AG04450 (cell line): Measurements from ENCODE around the gene ZNF789. TPM values are rescaled to one million over a fixed set of nuclear protein-coding genes. Genes with fewer than 3 reads are reported as not detected.

Source experiments
- CTCF ChIA-PET: fragments of 300-600, 350-600 bp; formaldehyde crosslinking; extraction: SDS; loops from one replicate; lab custom pipeline; 2022; ENCODE audit warnings: antibody characterized with exemption, inconsistent platforms; lab: Charles Lee
- POLR2A ChIA-PET: fragments of 350-600 bp; formaldehyde crosslinking; extraction: SDS; loops from one replicate; lab custom pipeline; 2021; ENCODE audit warnings: antibody characterized with exemption, inconsistent platforms; lab: Yijun Ruan, JAX
- DNase-seq: peaks from one replicate; pipeline ENCODE4 v3.0.0-alpha.2; 2011; ENCODE audit warnings: low read depth, low spot score
- H3K27ac ChIP-seq: one replicate; pipeline ENCODE4 v1.5.1; 2012; ENCODE audit warnings: low read depth, low read length, control low read depth
- H3K27me3 ChIP-seq: one replicate; pipeline ENCODE4 v1.6.0; 2012; ENCODE audit warnings: low read length; ENCODE audit not compliant: control insufficient read depth, insufficient read depth
- H3K4me3 ChIP-seq: 2 replicates; pipeline ENCODE4 v1.5.1; 2011; ENCODE audit warnings: mild to moderate bottlenecking, low read depth, low read length, control low read depth
- H3K9me3 ChIP-seq: 2 replicates; pipeline ENCODE4 v1.5.1; 2012; ENCODE audit warnings: low read length; ENCODE audit not compliant: control insufficient read depth, insufficient read depth
- polyA plus RNA-seq: library from polyadenylated mRNA; depleted of rRNA; stranded (reverse); fragments of >200 nt; gene quantifications from 2 replicates; pipeline ENCODE4 v1.2.3, GENCODE V29; 2011
- TF ChIP-seq, protein P1 (sequence below): IDR thresholded peaks from 2 replicates; pipeline ENCODE4 v1.5.1; 2011; ENCODE audit warnings: low read depth, low read length, control low read depth, inconsistent platforms

The ZNF789 gene
- polyA plus RNA-seq, 1 experiment, result 8.3 TPM

DNA sequence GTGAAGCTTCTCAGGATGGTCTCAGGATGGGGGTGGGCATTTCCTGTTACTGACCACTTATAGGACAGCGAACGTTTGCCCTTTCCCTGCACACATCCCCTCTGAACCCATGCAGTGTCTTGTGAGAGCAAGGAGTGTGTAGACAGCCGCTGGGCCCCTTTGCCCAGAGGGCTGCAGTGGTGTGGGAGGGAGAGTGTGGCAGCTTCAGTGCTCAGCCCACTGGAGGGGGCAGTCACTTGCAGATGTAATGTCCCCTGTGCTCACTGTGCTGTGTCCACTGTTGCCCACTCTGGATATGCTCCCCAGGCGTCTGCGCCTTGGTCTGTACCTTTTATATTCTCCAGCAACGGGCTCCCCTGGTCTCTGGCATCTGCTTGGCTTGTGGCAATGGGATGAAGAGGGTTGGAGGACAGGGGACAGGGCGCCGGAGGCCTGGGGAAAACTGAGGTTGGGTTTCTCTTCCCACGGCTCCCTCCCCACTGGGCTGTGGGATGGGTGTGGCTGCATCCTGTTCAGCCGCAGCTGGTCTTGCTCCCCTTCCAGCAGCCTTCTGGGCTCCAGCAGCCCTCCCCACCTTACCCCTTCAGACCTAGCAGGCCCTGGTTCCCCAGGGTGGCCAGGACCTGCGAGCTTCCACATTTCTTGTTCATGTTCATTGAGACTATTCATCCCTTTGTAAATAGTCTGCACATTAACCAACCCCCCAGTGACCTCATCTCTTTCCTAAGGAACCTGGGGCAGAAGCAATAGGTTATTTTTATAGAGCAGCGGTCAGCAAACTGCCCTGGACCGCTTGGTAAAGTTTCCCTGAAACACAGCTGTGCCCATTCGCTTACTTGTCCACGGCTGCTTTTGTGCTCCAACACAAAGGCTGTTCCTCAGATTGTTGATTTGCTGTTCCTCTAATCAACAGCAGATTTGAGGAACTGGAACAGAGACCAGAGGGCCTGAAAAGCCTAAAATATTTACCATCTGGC, 6.1 kb downstream of the ZNF789 start:
- ChIA-PET POLR2A (no interaction called here), CTCF (no interaction called here)
- TF ChIP-seq, protein P1, sequence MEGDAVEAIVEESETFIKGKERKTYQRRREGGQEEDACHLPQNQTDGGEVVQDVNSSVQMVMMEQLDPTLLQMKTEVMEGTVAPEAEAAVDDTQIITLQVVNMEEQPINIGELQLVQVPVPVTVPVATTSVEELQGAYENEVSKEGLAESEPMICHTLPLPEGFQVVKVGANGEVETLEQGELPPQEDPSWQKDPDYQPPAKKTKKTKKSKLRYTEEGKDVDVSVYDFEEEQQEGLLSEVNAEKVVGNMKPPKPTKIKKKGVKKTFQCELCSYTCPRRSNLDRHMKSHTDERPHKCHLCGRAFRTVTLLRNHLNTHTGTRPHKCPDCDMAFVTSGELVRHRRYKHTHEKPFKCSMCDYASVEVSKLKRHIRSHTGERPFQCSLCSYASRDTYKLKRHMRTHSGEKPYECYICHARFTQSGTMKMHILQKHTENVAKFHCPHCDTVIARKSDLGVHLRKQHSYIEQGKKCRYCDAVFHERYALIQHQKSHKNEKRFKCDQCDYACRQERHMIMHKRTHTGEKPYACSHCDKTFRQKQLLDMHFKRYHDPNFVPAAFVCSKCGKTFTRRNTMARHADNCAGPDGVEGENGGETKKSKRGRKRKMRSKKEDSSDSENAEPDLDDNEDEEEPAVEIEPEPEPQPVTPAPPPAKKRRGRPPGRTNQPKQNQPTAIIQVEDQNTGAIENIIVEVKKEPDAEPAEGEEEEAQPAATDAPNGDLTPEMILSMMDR, result no peak
- DNase-seq, result no peak
- H3K27me3 ChIP-seq, result no peaks in the 10 kb centered on the region
- no peak overlapping the region for H3K4me3 ChIP-seq
- no peak overlapping the region for H3K27ac ChIP-seq
- no peaks in the 10 kb centered on the region for H3K9me3 ChIP-seq

DNA sequence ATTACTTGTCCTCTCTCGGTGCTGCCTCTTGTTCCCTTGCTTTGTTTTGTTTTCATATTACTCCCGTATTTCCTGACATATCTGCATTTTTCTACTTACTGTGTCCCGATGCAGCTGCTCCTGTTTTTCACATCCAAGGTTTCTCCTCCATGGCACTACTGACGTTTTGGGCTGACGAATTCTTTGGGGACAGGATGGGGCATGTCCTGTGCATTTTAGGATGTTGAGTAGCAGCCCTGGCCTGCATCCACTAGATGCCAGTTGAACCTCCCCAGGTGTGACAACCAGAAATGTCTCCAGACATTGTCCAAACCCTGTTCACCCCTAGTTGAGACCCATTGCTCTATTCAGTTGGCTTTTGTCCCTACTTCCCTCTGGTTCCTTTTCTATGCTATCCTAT, 12.4 kb downstream of the ZNF789 start:
- POLR2A ChIA-PET, result no interaction called here
- no peak for DNase-seq
- Histone ChIP-seq H3K27me3 (no peaks in the 10 kb centered on the region), H3K4me3 (no peak overlapping the region), H3K9me3 (no peaks in the 10 kb centered on the region; the same call in 1 of the 2 replicates), H3K27ac (no peak overlapping the region)
- TF ChIP-seq, protein P1, result no peak
- CTCF ChIA-PET, result no interaction called here

DNA sequence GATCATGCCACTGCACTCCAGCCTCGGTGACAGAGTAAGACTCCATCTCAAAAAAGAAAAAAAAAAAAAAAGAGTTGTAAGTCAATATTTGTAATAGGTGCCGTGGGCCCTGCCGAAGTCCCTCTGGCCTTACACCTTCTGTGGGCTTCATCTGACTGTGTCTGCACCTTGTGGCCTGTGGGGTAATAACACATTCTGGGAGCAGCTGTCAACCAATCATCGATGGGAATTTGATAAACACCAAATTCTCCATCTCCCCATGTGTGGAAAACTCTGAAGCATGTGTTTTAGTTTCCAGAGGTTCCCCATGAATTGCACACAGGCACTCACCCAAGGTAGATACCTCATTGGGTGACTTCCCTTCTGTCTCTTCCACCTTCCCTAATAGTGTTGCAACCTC, 16.5 kb downstream of the ZNF789 start:
- no peak overlapping the region for H3K27ac ChIP-seq
- H3K4me3 ChIP-seq, result no peak overlapping the region
- ChIA-PET CTCF (no interaction called here), POLR2A (no interaction called here)
- no peak for DNase-seq
- TF ChIP-seq, protein P1, result no peak
- peaks cover 22% of the 10 kb centered on the region for H3K9me3 ChIP-seq
- H3K27me3 ChIP-seq, result no peaks in the 10 kb centered on the region

DNA sequence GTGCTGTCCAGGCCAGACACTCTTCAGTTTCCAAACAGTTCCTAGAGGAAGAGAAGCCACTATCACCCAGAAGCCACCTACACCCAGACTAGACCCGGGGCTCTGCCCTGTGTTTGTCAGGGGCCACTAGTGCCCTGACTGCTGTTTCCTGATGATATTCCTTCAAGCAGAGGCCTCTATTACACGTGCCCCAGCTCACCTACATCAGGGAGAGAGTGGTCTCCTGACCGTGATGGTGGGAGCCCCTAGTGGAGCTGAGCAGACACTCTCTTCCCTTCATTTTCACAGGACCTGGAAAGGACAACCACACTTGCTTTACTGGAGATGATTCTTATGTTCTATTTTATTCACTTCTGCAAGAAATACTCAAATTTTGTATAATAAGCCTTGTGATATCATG, 18.2 kb downstream of the ZNF789 start:
- POLR2A ChIA-PET, result interaction anchor here (1.2 kb wide), 1 partner anchor 67 kb away, joined by 3 read pairs; no protein-coding TSS in a partner anchor
- TF ChIP-seq, protein P1, result no peak
- Histone ChIP-seq H3K27me3 (no peaks in the 10 kb centered on the region), H3K9me3 (peaks cover 38% of the 10 kb centered on the region), H3K27ac (no peak overlapping the region), H3K4me3 (no peak overlapping the region)
- DNase-seq, result no peak
- CTCF ChIA-PET, result interaction anchor here (0.6 kb wide), 1 partner anchor 386 kb away, joined by 3 read pairs; the partner anchor contains the start of gene OR2AE1

DNA sequence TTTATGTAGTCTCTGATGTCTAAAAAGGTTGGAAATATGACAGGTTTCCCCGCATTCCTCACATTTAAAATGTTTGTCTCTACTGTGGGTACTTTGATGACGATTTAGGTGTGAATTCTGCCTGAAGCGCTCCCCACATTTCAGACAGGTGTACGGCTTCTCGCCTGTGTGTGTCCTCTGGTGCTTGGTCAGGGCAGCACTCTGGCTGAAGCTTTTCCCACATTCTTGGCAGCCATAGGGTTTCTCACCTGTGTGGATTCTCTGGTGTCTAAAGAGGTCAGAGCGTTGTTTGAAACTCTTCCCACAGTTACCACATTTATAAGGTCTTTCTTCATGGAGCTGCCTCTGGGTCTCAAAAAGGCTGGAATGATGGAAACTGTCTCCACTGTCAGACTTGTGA, 21.1 kb downstream of the ZNF789 start:
- POLR2A ChIA-PET, result no interaction called here
- H3K27ac ChIP-seq, result no peak overlapping the region
- H3K9me3 ChIP-seq, result peaks cover 46% of the 10 kb centered on the region
- DNase-seq, result no peak
- TF ChIP-seq, protein P1, result no peak
- H3K27me3 ChIP-seq, result no peaks in the 10 kb centered on the region
- no peak overlapping the region for H3K4me3 ChIP-seq
- CTCF ChIA-PET, result no interaction called here
